ENCODE measurements around the gene KLF9.

Gene KLF9

GRCh38 chr9:70413799-70414775 lies at the start of gene KLF9:
Gene KLF9, minus strand, starts transcription at chr9:70414657. Its CDS starts 1,294 bp downstream, at chr9:70413363.
- in situ Hi-C loops (cut with MboI; ENCODE audit: low sequenced_read_pairs) = loop anchor here (25.0 kb wide), 1 partner anchor 173 kb away; no protein-coding TSS in a partner anchor

DNA sequence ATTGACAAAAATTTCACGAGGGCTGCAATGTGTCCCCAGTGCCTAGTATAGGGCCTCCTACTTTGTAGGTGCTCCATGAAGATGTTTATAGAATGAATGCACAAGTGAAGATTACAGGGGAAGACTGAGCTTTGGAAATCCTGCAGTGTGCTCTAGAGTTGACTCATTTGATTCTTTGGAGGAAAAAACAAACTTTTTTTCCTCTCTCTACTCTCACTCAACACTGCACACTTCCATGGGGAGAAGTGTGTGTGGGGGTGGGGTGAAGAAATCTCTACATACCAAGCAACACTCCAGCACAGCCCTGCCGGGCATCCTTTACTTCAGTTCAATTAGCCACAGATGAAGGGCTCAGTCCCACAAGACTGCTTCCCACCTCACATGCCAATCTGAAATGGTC lies 49.4 kb upstream of the KLF9 start:
- in situ Hi-C loops (cut with MboI; ENCODE audit: low sequenced_read_pairs) = no loop called here

- in situ Hi-C loops (cut with MboI; ENCODE audit: low sequenced_read_pairs) = no loop called here
Measured at GRCh38 chr9:70462300-70462699, 47.8 kb upstream of the KLF9 start.

DNA sequence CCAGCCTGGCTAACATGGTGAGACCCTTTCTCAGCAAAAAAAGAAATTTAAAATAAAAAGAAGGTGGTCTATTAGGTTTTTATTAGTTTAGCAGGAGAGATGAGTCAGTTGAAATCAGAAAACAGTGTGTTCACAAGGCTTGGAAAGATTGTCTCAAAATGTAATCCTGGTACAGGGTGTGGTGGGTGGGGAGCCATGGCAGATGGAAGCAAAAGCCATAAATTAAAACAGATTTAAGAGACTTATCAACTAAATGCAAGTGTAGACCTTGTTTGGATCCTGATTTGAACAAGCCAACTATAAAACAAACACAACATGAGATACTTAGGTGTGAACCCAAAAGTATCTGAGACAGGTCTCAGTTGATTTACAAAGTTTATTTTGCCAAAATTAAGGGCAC lies 42.8 kb upstream of the KLF9 start:
- in situ Hi-C loops (cut with MboI; ENCODE audit: low sequenced_read_pairs) = no loop called here

DNA sequence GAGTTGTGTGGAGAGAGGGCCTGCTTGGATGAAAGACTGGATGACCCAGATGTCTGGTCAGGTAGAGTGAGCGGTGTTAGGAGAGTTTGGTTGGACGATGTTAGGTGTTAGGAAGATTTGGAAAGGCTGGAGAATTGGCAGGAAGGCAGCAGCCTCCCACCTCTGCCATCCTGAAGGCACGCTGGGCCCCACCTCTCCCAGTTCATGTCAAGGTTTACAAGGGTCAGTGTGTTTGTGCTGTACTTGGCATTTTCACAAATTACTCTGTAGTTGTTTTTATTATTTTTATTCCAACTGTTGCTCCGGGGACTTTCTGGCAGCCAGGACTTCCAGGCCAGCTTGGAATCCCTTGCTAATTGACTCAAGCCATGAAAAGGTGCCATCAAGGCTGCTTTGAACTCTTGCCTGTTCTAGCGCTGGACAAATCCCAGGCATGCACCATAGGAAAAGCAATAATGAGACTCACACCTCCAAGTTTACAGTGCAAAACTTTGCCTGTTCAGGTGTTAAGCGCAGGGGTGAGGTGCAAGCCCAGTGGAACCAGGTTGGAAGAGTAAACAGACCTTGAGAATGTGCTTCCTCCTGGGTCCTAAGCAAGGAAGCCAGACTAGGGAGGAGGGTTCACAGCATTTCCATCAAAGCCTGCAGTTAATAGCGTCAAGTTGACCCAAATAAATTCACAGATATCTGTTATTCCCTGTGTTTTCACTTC lies 41.7 kb upstream of the KLF9 start:
- in situ Hi-C loops (cut with MboI; ENCODE audit: low sequenced_read_pairs) = no loop called here

- in situ Hi-C loops (cut with MboI; ENCODE audit: low sequenced_read_pairs) = no loop called here
Measured at GRCh38 chr9:70452365-70452764, 37.9 kb upstream of the KLF9 start.

GRCh38 chr9:70451765-70452164 lies 37.3 kb upstream of the KLF9 start:
- in situ Hi-C loops (cut with MboI; ENCODE audit: low sequenced_read_pairs) = no loop called here

DNA sequence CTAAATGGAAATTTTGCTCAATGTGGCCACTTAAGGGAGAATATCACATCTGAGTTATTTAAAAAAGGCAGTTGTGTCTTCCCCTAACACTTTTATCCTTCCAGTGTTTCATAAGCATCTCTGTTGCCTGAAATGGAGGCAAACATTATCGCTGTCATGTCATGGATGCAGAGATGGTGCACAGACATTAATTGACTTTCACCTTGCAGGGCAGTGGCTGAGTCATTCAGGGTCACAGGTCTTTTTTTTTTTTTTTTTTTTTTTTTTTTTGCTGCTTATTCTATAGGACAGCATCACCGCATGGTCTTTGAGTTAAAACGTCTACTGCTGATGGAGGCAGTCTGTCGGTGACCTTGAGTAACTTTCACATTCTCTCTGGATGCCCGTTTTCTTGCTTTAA lies 36.3 kb upstream of the KLF9 start:
- in situ Hi-C loops (cut with MboI; ENCODE audit: low sequenced_read_pairs) = no loop called here

- in situ Hi-C loops (cut with MboI; ENCODE audit: low sequenced_read_pairs) = no loop called here
Measured at GRCh38 chr9:70449461-70449860, 35.0 kb upstream of the KLF9 start.

- in situ Hi-C loops (cut with MboI; ENCODE audit: low sequenced_read_pairs) = no loop called here
Measured at GRCh38 chr9:70448919-70449318, 34.5 kb upstream of the KLF9 start.

GRCh38 chr9:70444904-70445303 lies 30.4 kb upstream of the KLF9 start:
- in situ Hi-C loops (cut with MboI; ENCODE audit: low sequenced_read_pairs) = no loop called here

- in situ Hi-C loops (cut with MboI; ENCODE audit: low sequenced_read_pairs) = no loop called here
Measured at GRCh38 chr9:70442328-70442848, 27.9 kb upstream of the KLF9 start.

DNA sequence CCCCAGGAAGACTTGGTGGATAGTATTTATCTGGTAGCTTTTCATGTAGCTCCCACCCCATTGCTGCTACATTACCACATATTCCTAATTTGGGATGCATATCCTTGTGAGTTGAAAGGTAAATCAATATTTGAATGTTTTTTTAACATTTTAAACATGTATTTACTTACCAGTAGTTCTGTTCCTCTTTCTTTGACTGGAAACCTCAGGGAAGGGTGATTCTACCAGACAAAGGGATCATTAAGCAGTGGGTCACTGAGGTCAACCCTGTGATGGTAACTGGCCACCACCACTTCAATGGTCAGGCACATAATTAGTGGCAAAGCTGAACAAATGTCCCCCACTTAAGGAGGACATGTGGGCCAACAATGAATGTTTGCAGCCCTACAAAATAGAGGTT lies 27.2 kb upstream of the KLF9 start:
- in situ Hi-C loops (cut with MboI; ENCODE audit: low sequenced_read_pairs) = no loop called here

GRCh38 chr9:70439991-70440706 lies 25.7 kb upstream of the KLF9 start:
- in situ Hi-C loops (cut with MboI; ENCODE audit: low sequenced_read_pairs) = loop anchor here (10.0 kb wide), 1 partner anchor 55 kb away; no protein-coding TSS in a partner anchor

GRCh38 chr9:70438341-70438928 lies 24.0 kb upstream of the KLF9 start:
- in situ Hi-C loops (cut with MboI; ENCODE audit: low sequenced_read_pairs) = loop anchor here (10.0 kb wide), 1 partner anchor 56 kb away; no protein-coding TSS in a partner anchor

DNA sequence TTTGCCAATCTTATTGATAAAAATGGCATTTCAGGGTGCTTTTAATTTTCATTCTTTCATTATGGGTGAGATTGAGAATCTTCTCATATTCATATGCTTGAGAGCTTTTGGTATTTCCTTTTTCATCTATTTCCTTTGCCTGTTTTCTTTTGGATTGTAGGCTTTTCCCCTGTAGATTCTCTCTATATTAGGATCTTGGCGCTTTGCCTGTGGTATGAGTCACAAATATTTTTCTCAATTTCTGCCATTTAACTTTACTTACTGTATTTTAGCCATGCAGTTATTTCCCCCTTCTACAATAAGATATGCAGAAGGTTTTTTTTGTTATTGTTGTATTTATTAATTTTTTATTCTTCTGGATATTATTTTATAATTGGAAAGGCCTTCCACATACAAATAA lies 21.5 kb upstream of the KLF9 start:
- in situ Hi-C loops (cut with MboI; ENCODE audit: low sequenced_read_pairs) = loop anchor here (10.0 kb wide), 1 partner anchor 59 kb away; no protein-coding TSS in a partner anchor

- in situ Hi-C loops (cut with MboI; ENCODE audit: low sequenced_read_pairs) = loop anchor here (10.0 kb wide), 2 partner anchors 45 to 65 kb away; no protein-coding TSS in a partner anchor
Measured at GRCh38 chr9:70429899-70430298, 15.4 kb upstream of the KLF9 start.

DNA sequence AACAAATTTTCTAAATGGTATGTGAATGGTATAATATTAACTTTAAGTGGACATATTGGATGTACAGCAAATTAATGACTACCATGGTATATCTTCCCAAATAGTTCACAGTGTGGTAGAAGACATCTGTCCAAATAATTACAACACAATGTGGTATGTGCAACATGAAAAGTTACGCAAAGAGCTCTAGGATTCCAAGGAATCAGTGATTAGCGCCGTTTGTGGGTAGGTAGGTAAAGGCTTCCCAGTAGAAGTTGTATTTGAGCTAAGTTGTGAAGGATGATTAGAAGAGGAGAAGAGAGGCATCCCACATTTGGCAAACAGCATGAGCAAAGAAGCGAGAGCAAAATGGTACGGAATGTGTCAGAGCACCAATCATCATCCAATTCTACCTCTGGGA lies 14.3 kb upstream of the KLF9 start:
- in situ Hi-C loops (cut with MboI; ENCODE audit: low sequenced_read_pairs) = loop anchor here (10.0 kb wide), 1 partner anchor 46 kb away; no protein-coding TSS in a partner anchor

DNA sequence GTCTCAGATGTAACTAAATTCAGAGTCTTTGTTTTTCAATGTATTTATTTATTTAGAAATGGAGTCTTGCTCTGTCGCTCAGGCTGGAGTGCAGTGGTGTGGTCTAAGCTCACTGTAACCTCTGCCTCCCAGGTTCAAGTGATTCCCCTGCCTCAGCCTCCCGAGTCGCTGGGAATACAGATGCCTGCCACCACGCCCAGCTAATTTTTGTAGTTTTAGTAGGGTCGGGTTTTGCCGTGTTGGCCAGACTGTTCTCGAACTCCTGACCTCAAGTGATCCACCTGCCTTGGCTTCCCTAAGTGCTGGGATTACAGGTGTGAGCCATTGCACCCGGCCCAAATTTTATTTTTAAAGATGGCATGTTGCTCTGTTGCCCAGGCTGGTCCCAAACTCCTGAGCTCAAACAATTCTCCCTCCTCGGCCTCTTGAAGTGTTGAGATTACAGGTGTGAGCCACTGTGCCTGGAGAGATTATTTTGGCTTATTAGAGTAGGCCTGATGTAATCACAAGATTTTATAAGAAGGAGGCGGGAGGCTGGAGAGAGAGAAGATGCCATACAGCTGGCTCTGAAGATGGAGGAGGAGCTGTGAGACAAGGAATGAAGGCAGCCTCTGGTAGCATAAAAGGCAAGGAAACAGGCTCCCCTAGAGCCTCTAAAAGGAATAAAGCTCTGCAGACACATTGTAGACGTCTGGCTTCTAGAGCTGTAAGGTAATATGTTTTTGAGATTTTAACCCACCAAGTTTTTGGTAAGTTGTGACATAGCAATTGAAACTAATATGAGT lies 12.9 kb upstream of the KLF9 start:
- in situ Hi-C loops (cut with MboI; ENCODE audit: low sequenced_read_pairs) = loop anchor here (10.0 kb wide), 1 partner anchor 47 kb away; no protein-coding TSS in a partner anchor
